ENCODE data around the gene ANO2. TPM values are rescaled to one million over a fixed set of nuclear protein-coding genes. Genes with fewer than 3 reads are reported as not detected.

ANO2 gene
- total RNA-seq, 4 donors from 2014 or later, result 4.0 to 17.9 (median 5.1) TPM

DNA sequence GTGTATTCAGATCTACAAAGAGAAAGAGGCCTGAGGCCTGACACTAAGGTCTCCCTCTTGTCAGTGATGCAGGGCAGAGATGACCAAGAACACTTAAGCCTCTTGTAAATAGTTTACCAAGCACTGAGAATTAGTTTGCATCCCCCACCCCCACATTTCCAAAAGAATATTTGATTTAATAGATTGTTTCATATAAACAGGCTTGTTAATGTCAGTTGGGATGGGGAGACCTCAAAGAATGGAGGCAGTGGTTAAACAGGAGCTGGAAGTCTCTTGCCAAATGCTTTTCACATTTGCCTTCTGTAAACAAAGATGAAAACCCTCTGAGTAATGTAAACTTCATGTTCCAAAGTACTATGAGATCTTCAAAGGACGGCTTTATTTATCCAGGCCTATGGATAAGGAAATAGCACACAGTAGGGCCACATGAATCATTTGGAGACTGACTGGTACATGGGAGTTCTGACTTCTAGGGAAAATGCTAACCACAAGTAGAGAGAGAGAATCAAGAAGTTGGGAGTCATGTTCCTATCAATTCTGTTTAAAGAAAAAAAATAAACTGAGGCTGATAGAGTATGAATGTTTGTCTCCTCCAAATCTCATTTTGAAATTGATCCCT is 234.7 kb downstream of the ANO2 start:
- Histone ChIP-seq H3K27me3 (no peaks in the 10 kb centered on the region), H3K36me3 (no peaks in the 10 kb centered on the region), H3K9me3 (no peaks in the 10 kb centered on the region), H3K27ac (replicated peaks in 1 of 4) (no peak overlapping the region), H3K4me3 (no peak overlapping the region), H3K4me1 (no peaks in the 10 kb centered on the region)
- DNase-seq (ENCODE audit: extremely low spot score), result no peak
- TF ChIP-seq POLR2A (IDR thresholded peaks at IDR 0.05; ENCODE audit: low read depth) (no peak), EP300 (IDR thresholded peaks at IDR 0.05) (no peak), POLR2AphosphoS5 (IDR thresholded peaks at IDR 0.05) (no peak)
- TF ChIP-seq, protein P1, sequence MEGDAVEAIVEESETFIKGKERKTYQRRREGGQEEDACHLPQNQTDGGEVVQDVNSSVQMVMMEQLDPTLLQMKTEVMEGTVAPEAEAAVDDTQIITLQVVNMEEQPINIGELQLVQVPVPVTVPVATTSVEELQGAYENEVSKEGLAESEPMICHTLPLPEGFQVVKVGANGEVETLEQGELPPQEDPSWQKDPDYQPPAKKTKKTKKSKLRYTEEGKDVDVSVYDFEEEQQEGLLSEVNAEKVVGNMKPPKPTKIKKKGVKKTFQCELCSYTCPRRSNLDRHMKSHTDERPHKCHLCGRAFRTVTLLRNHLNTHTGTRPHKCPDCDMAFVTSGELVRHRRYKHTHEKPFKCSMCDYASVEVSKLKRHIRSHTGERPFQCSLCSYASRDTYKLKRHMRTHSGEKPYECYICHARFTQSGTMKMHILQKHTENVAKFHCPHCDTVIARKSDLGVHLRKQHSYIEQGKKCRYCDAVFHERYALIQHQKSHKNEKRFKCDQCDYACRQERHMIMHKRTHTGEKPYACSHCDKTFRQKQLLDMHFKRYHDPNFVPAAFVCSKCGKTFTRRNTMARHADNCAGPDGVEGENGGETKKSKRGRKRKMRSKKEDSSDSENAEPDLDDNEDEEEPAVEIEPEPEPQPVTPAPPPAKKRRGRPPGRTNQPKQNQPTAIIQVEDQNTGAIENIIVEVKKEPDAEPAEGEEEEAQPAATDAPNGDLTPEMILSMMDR (IDR thresholded peaks at IDR 0.05), result no peak
- 72% methylated on average over 1 of the region's 1 CpG for WGBS
- intact Hi-C loops (cut with DNase I), result no loop called here

DNA sequence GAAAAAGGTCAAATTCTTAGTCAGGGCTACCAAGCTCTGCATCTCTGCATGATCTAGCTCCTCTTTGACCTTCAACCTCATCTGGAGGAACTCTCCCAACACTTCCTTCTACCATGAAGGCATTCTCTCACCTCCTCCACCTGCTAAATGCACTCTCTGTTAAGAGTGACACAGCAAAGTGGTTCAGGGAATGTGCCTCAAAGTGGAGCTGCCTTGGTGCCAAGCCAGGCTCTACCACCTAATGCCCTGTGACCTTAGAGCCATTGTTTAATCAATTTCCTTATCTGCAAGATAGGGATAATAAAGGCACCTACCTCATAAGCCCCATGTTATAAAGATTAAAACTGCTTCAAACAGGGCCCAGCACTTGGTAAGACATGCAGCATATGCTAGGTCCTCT is 236.7 kb downstream of the ANO2 start:
- Histone ChIP-seq H3K27ac (replicated peaks in 1 of 4) (no peak overlapping the region), H3K27me3 (no peaks in the 10 kb centered on the region), H3K9me3 (no peaks in the 10 kb centered on the region), H3K4me1 (no peaks in the 10 kb centered on the region), H3K4me3 (no peak overlapping the region), H3K36me3 (no peaks in the 10 kb centered on the region)
- TF ChIP-seq EP300 (IDR thresholded peaks at IDR 0.05) (no peak), POLR2A (IDR thresholded peaks at IDR 0.05; ENCODE audit: low read depth) (no peak), POLR2AphosphoS5 (IDR thresholded peaks at IDR 0.05) (no peak)
- TF ChIP-seq, protein P1 (IDR thresholded peaks at IDR 0.05), result no peak
- DNase-seq (ENCODE audit: extremely low spot score), result no peak
- intact Hi-C loops (cut with DNase I), result no loop called here

DNA sequence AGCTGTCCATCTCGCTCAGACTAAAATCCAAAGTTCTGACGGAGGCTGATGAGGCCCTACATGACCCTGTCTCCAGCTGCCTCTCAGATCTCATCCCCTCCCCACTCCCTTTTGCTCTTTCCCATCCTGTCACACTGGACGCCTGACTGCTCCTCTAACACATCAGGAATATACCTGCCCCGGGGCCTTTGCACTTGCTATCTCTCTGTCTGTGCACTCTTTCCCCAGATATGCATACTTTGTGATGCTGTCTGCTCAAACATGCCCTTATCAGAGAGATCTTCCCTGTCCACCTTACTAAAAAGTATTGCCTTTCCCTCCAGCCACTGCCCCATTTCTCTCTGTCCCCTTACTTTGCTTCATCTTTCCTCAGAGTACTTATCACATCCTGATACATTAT is 238.8 kb downstream of the ANO2 start:
- Histone ChIP-seq H3K9me3 (no peaks in the 10 kb centered on the region), H3K4me3 (no peak overlapping the region), H3K36me3 (no peaks in the 10 kb centered on the region), H3K27ac (replicated peaks in 1 of 4) (no peak overlapping the region), H3K27me3 (no peaks in the 10 kb centered on the region), H3K4me1 (no peaks in the 10 kb centered on the region)
- intact Hi-C loops (cut with DNase I), result no loop called here
- no peak for TF ChIP-seq POLR2A (IDR thresholded peaks at IDR 0.05; ENCODE audit: low read depth)
- TF ChIP-seq POLR2AphosphoS5 (IDR thresholded peaks at IDR 0.05), result no peak
- TF ChIP-seq, protein P1 (IDR thresholded peaks at IDR 0.05), result no peak
- TF ChIP-seq EP300 (IDR thresholded peaks at IDR 0.05), result no peak
- 98% methylated on average over 4 of the region's 4 CpGs for WGBS
- no peak for DNase-seq (ENCODE audit: extremely low spot score)

DNA sequence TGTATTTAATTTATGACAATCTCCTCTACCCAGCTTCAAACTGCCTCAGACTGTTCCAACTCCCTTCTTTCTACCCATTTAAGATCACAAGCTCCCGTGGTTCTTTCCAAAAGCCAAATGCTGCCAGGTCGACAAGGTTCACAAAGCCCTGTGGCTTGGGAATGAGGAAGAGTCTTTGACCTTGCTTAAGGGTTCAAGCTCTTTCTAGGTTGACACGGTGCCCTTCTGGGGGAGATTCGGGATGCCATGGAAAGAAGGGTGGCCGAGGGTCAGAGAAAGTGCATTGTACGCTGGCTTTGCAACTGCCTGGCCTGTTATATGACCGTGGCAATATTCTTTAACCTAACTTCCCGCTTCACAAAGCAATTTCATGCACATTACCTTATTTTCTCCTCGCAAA is 239.3 kb downstream of the ANO2 start:
- no peak for DNase-seq (ENCODE audit: extremely low spot score)
- WGBS, result 89% methylated on average over 9 of the region's 9 CpGs
- H3K27ac ChIP-seq (replicated peaks in 1 of 4), result no peak overlapping the region
- no peaks in the 10 kb centered on the region for H3K27me3 ChIP-seq
- no peaks in the 10 kb centered on the region for H3K4me1 ChIP-seq
- no peak overlapping the region for H3K4me3 ChIP-seq
- H3K9me3 ChIP-seq, result no peaks in the 10 kb centered on the region
- TF ChIP-seq POLR2A (IDR thresholded peaks at IDR 0.05; ENCODE audit: low read depth) (no peak), EP300 (IDR thresholded peaks at IDR 0.05) (no peak), POLR2AphosphoS5 (IDR thresholded peaks at IDR 0.05) (no peak)
- TF ChIP-seq, protein P1 (IDR thresholded peaks at IDR 0.05), result no peak
- H3K36me3 ChIP-seq, result no peaks in the 10 kb centered on the region
- intact Hi-C loops (cut with DNase I), result no loop called here
